H9 (cell line): ENCODE results near the gene GLT6D1. TPM values are rescaled to one million over a fixed set of nuclear protein-coding genes. Genes with fewer than 3 reads are reported as not detected.

Source experiments
- DNase-seq: peaks from one replicate; pipeline ENCODE4 v3.0.0-alpha.2; 2017
- H2AFZ ChIP-seq: one replicate; pipeline ENCODE4 v1.6.1; 2013; ENCODE audit warnings: mild to moderate bottlenecking, low read length, control low read depth, moderate library complexity
- H2AK5ac ChIP-seq: 2 replicates; pipeline ENCODE4 v1.6.1; 2013; ENCODE audit warnings: low read length, control low read depth, mixed read lengths; ENCODE audit not compliant: insufficient read length
- H2BK120ac ChIP-seq: one replicate; pipeline ENCODE4 v1.6.1; 2013; ENCODE audit warnings: low read depth, mild to moderate bottlenecking, low read length, control low read depth, inconsistent platforms; ENCODE audit not compliant: poor library complexity, severe bottlenecking
- H2BK12ac ChIP-seq: 2 replicates; pipeline ENCODE4 v1.6.1; 2013; ENCODE audit warnings: low read length, control low read depth, mixed read lengths, low read depth; ENCODE audit not compliant: insufficient read length
- H2BK15ac ChIP-seq: 2 replicates; pipeline ENCODE4 v1.6.1; 2013; ENCODE audit warnings: low read depth, low read length, control low read depth
- H2BK20ac ChIP-seq: one replicate; pipeline ENCODE4 v1.6.1; 2013; ENCODE audit warnings: low read depth, mild to moderate bottlenecking, low read length, control low read depth, inconsistent platforms; ENCODE audit not compliant: poor library complexity, severe bottlenecking
- H2BK5ac ChIP-seq: 2 replicates; pipeline ENCODE4 v1.6.1; 2013; ENCODE audit warnings: low read length, control low read depth, mixed read lengths; ENCODE audit not compliant: insufficient read length
- H3K14ac ChIP-seq: 2 replicates; pipeline ENCODE4 v1.6.1; 2013; ENCODE audit warnings: low read length, control low read depth; ENCODE audit not compliant: insufficient read depth
- H3K18ac ChIP-seq: 2 replicates; pipeline ENCODE4 v1.6.1; 2013; ENCODE audit warnings: low read depth, mild to moderate bottlenecking, mixed read lengths, low read length, control low read depth; ENCODE audit not compliant: insufficient read length
- H3K23ac ChIP-seq: 2 replicates; pipeline ENCODE4 v1.6.1; 2013; ENCODE audit warnings: low read length, control low read depth, mixed read lengths, low read depth; ENCODE audit not compliant: insufficient read length
- H3K23me2 ChIP-seq: 2 replicates; pipeline ENCODE4 v1.6.1; 2013; ENCODE audit warnings: low read depth, mild to moderate bottlenecking, mixed read lengths, low read length, control low read depth; ENCODE audit not compliant: insufficient read length, poor library complexity, severe bottlenecking
- H3K27ac ChIP-seq: 2 replicates; pipeline ENCODE4 v1.5.1; 2013; ENCODE audit warnings: low read length, control low read depth, mixed read lengths, low read depth; ENCODE audit not compliant: insufficient read length
- H3K27me3 ChIP-seq: 2 replicates; pipeline ENCODE4 v1.6.1; 2013; ENCODE audit warnings: low read length, control low read depth, inconsistent platforms; ENCODE audit not compliant: insufficient read depth
- H3K4ac ChIP-seq: 2 replicates; pipeline ENCODE4 v1.6.1; 2013; ENCODE audit warnings: low read depth, mild to moderate bottlenecking, control low read depth, inconsistent platforms, low read length, moderate library complexity
- H3K4me1 ChIP-seq: 2 replicates; pipeline ENCODE4 v1.6.1; 2013; ENCODE audit warnings: low read length, control low read depth, inconsistent platforms; ENCODE audit not compliant: insufficient read depth
- H3K4me2 ChIP-seq: 2 replicates; pipeline ENCODE4 v1.6.1; 2013; ENCODE audit warnings: low read length, control low read depth, mixed read lengths; ENCODE audit not compliant: insufficient read length, insufficient read depth
- H3K56ac ChIP-seq: 2 replicates; pipeline ENCODE4 v1.6.1; 2013; ENCODE audit warnings: low read depth, mild to moderate bottlenecking, mixed read lengths, low read length, control low read depth; ENCODE audit not compliant: insufficient read length
- H3K79me1 ChIP-seq: 2 replicates; pipeline ENCODE4 v1.6.1; 2013; ENCODE audit warnings: low read depth, mild to moderate bottlenecking, moderate library complexity, low read length, control low read depth, inconsistent platforms; ENCODE audit not compliant: insufficient read depth, poor library complexity, severe bottlenecking
- H3K79me2 ChIP-seq: 2 replicates; pipeline ENCODE4 v1.6.1; 2013; ENCODE audit warnings: low read length, control low read depth, inconsistent platforms; ENCODE audit not compliant: insufficient read depth
- H3K9ac ChIP-seq: 2 replicates; pipeline ENCODE4 v1.6.1; 2013; ENCODE audit warnings: low read length, control low read depth, mixed read lengths; ENCODE audit not compliant: insufficient read length; ENCODE audit errors: extremely low read depth
- H3K9me3 ChIP-seq: one replicate; pipeline ENCODE4 v1.6.1; 2013; ENCODE audit warnings: low read depth, low read length, inconsistent platforms; ENCODE audit not compliant: control insufficient read depth
- H3T11ph ChIP-seq: one replicate; pipeline ENCODE4 v1.6.1; 2013; ENCODE audit warnings: mild to moderate bottlenecking, low read length, control low read depth, inconsistent platforms
- H4K20me1 ChIP-seq: one replicate; pipeline ENCODE4 v1.6.1; 2013; ENCODE audit not compliant: control insufficient read depth, insufficient read length, insufficient read depth
- H4K5ac ChIP-seq: 2 replicates; pipeline ENCODE4 v1.6.1; 2013; ENCODE audit warnings: low read depth, mild to moderate bottlenecking, mixed read lengths, low read length, control low read depth; ENCODE audit not compliant: insufficient read length
- H4K8ac ChIP-seq: replicated peaks from 2 replicates; pipeline ENCODE4 v1.6.1; 2013; ENCODE audit warnings: low read length, control low read depth, mixed read lengths, low read depth; ENCODE audit not compliant: insufficient read length
- H4K91ac ChIP-seq: 2 replicates; pipeline ENCODE4 v1.6.1; 2013; ENCODE audit warnings: low read depth, mild to moderate bottlenecking, moderate library complexity, mixed read lengths, low read length, control low read depth; ENCODE audit not compliant: insufficient read length
- H3K27ac Mint-ChIP-seq, 3 experiments: 2 replicates in 2 of 3; 3 replicates in 1 of 3; pipeline ENCODE4 v1.8.0; 2020 to 2021; ENCODE audit warnings: mixed read lengths in 3 of 3, mild to moderate bottlenecking in 1 of 3, moderate library complexity in 1 of 3
- H3K27me3 Mint-ChIP-seq: 2 replicates; pipeline ENCODE4 v1.8.0; 2021; ENCODE audit warnings: low read depth, mild to moderate bottlenecking, moderate library complexity, mixed read lengths
- H3K36me3 Mint-ChIP-seq, 3 experiments: 2 replicates in 2 of 3; 3 replicates in 1 of 3; pipeline ENCODE4 v1.8.0; 2020 to 2021; ENCODE audit warnings: low read depth in 3 of 3, mixed read lengths in 3 of 3; ENCODE audit not compliant: insufficient read depth in 1 of 3
- H3K4me1 Mint-ChIP-seq, 2 experiments: 2 replicates each; pipeline ENCODE4 v1.8.0; 2020; ENCODE audit warnings: mixed read lengths in 2 of 2
- H3K4me3 Mint-ChIP-seq, 2 experiments: 2 replicates in 1 of 2; 3 replicates in 1 of 2; pipeline ENCODE4 v1.8.0; 2020 to 2021; ENCODE audit warnings: mild to moderate bottlenecking in 2 of 2, mixed read lengths in 2 of 2, moderate library complexity in 1 of 2
- H3K9me3 Mint-ChIP-seq, 2 experiments: 2 replicates in 1 of 2; 3 replicates in 1 of 2; pipeline ENCODE4 v1.8.0; 2020; ENCODE audit warnings: mild to moderate bottlenecking in 2 of 2, mixed read lengths in 2 of 2, moderate library complexity in 1 of 2
- WGBS: extraction: QIAGEN DNeasy Blood & Tissue Kit; methylation state at CpG from one replicate; pipeline ENCODE4 v1.1.7; 2013; ENCODE audit warnings: missing lambda C conversion rate, low lambda C conversion rate, mixed read lengths; ENCODE audit not compliant: insufficient read length; ENCODE audit errors: extremely low coverage; 5-methylcytosine and 5-hydroxymethylcytosine counted together
- total RNA-seq: library from RNA; stranded (reverse); gene quantifications from 2 replicates; pipeline ENCODE4 v1.2.1, GENCODE V29; 2021
- TF ChIP-seq, protein P1 (sequence below): fragments of 200-600 bp; sonication (generic); conservative IDR thresholded peaks from 3 replicates; pipeline ENCODE4 v1.8.0; 2021; ENCODE audit warnings: antibody characterized with exemption, mild to moderate bottlenecking

The GLT6D1 gene
- total RNA-seq, 1 experiment from 2014 or later, result not detected

DNA sequence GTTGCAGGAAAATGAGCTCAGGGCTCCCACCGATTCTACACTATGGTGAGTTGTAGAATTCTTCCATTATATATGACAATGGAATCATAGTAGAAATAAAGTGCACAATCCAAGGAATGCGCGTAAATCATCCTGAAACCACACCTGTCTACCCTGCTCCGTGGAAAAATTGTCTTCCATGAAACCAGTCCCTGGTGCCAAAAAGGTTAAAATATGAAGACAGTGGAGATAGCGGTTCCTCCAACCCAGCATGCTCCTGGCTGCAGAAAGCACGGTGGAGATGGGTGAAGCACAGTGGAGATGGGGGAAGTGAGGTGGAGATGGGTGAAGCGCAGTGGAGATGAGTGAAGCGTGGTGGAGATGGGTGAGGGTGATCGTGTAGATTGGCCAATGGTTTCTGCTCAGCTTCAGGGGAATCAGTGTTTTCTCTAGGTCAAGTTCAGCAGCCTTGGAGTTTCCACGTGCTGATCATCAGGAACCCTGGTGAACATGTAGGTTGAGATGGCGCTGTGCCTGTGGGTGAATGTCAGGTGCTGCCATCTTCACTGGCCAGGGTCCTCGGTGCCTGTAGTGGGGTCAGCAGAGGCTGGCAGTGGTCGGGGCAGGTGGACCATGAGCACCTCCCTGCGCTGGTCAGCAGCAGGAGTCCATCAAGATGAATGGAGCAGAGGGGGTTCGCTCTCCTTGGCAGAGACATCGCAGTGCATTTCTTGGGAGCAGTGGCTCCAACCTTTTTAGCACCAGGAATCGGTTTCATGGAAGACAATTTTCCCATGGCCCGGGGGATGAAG lies 57.5 kb downstream of the GLT6D1 start:
- H4K5ac ChIP-seq, result no peak overlapping the region

More for the DNA sequence above, 57.5 kb downstream of the GLT6D1 start:
- Histone ChIP-seq H3K4me1 (no peaks in the 10 kb centered on the region), H3K23me2 (no peaks in the 10 kb centered on the region), H2AK5ac (no peak overlapping the region), H2BK120ac (no peak overlapping the region), H3K79me2 (no peaks in the 10 kb centered on the region), H2AFZ (no peak overlapping the region), H3K9me3 (no peaks in the 10 kb centered on the region), H3K4ac (no peak overlapping the region), H2BK15ac (no peak overlapping the region), H3K9ac (no peak overlapping the region), H2BK20ac (no peak overlapping the region), H4K20me1 (no peaks in the 10 kb centered on the region), H4K91ac (no peak overlapping the region), H3K27me3 (no peaks in the 10 kb centered on the region), H2BK12ac (no peak overlapping the region), H3K23ac (no peak overlapping the region), H3K79me1 (no peaks in the 10 kb centered on the region), H3K4me2 (no peak overlapping the region), H4K8ac (no peak overlapping the region), H2BK5ac (no peak overlapping the region), H3K27ac (no peak overlapping the region), H3T11ph (no peak overlapping the region), H3K18ac (no peak overlapping the region), H3K14ac (no peak overlapping the region; the same call in 1 of the 2 replicates), H3K56ac (no peak overlapping the region)
- TF ChIP-seq, protein P1, sequence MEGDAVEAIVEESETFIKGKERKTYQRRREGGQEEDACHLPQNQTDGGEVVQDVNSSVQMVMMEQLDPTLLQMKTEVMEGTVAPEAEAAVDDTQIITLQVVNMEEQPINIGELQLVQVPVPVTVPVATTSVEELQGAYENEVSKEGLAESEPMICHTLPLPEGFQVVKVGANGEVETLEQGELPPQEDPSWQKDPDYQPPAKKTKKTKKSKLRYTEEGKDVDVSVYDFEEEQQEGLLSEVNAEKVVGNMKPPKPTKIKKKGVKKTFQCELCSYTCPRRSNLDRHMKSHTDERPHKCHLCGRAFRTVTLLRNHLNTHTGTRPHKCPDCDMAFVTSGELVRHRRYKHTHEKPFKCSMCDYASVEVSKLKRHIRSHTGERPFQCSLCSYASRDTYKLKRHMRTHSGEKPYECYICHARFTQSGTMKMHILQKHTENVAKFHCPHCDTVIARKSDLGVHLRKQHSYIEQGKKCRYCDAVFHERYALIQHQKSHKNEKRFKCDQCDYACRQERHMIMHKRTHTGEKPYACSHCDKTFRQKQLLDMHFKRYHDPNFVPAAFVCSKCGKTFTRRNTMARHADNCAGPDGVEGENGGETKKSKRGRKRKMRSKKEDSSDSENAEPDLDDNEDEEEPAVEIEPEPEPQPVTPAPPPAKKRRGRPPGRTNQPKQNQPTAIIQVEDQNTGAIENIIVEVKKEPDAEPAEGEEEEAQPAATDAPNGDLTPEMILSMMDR, result no peak
- no peak for DNase-seq
- H3K4me3 Mint-ChIP-seq, result no peak overlapping the region
- peaks cover 6 to 9% of the 10 kb centered on the region in 2 experiments for H3K9me3 Mint-ChIP-seq
- peaks cover 0 to 3% (median 0%) of the 10 kb centered on the region in 3 experiments; a peak in 1 of 7 replicates for H3K36me3 Mint-ChIP-seq
- WGBS, result no CpG with 5 or more reads among the region's 18 CpGs
- H3K4me1 Mint-ChIP-seq, result peaks cover 0 to 2% of the 10 kb centered on the region in 2 experiments; a peak in 2 of 4 replicates
- H3K27me3 Mint-ChIP-seq, result peaks cover 15% of the 10 kb centered on the region
- H3K27ac Mint-ChIP-seq, result no peak overlapping the region
